ENCODE results near the gene SLC1A3.

Gene SLC1A3

GRCh38 chr5:36600917-36601527, 5.4 kb upstream of the SLC1A3 start:
- peak; percentile 82 for DNase-seq

GRCh38 chr5:36602704-36603321, 3.6 kb upstream of the SLC1A3 start:
- DNase-seq, result peak; percentile 37

GRCh38 chr5:36605241-36605640, 1.2 kb upstream of the SLC1A3 start:
- DNase-seq, result peak; percentile 36

GRCh38 chr5:36606036-36606427, 374 bp upstream of the SLC1A3 start:
- DNase-seq, result no peak

- DNase-seq, result peak; percentile 80
Observed at GRCh38 chr5:36607114-36607571, 737 bp downstream of the SLC1A3 start.

GRCh38 chr5:36607838-36608783, 1.7 kb downstream of the SLC1A3 start:
- DNase-seq, result peak; percentile 28

- no peak for DNase-seq
Observed at GRCh38 chr5:36610621-36611020, 4.2 kb downstream of the SLC1A3 start.

GRCh38 chr5:36611520-36612274, 5.3 kb downstream of the SLC1A3 start:
- peak; percentile 49 for DNase-seq

- no peak for DNase-seq
Observed at GRCh38 chr5:36613241-36613640, 6.8 kb downstream of the SLC1A3 start.

GRCh38 chr5:36613771-36614656, 7.6 kb downstream of the SLC1A3 start:
- no peak for DNase-seq

- peak; percentile 38 for DNase-seq
Observed at GRCh38 chr5:36614657-36615308, 8.4 kb downstream of the SLC1A3 start.

GRCh38 chr5:36619012-36619635, 12.7 kb downstream of the SLC1A3 start:
- DNase-seq, result no peak

- DNase-seq, result no peak
Observed at GRCh38 chr5:36621985-36622384, 15.6 kb downstream of the SLC1A3 start.

GRCh38 chr5:36623832-36624231, 17.4 kb downstream of the SLC1A3 start:
- DNase-seq, result no peak

GRCh38 chr5:36624277-36624676, 17.9 kb downstream of the SLC1A3 start:
- DNase-seq, result no peak

GRCh38 chr5:36628695-36629094, 22.3 kb downstream of the SLC1A3 start:
- DNase-seq, result no peak

GRCh38 chr5:36629729-36630128, 23.3 kb downstream of the SLC1A3 start:
- DNase-seq, result no peak

- DNase-seq, result no peak
Observed at GRCh38 chr5:36630201-36631145, 24.1 kb downstream of the SLC1A3 start.

GRCh38 chr5:36631154-36631553, 24.7 kb downstream of the SLC1A3 start:
- DNase-seq, result no peak
